ENCODE data around the gene POU1F1.
"Not testable (repeated sequence)": the region's sequence is repeated elsewhere in the genome, so short reads cannot be mapped to it uniquely, and the experiment has no call there.

POU1F1 gene

DNA sequence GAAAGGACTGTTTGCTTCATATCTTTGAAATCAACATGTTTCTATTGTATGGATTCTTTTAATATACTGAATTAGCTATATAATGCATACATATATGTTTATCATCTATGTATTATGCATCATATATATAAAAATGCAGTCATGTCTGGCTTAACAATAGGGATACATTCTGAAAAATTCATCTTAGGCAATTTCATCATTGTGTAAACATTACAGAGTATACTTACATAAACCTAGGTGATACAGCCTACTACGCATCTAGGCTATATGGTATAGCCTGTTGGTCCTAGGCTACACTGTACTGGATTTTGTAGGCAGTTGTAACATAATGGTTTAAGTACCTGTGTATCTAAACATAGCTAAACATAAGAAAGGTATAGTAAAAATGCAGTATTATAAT lies 27.6 kb downstream of the POU1F1 start:
- no peak for DNase-seq

DNA sequence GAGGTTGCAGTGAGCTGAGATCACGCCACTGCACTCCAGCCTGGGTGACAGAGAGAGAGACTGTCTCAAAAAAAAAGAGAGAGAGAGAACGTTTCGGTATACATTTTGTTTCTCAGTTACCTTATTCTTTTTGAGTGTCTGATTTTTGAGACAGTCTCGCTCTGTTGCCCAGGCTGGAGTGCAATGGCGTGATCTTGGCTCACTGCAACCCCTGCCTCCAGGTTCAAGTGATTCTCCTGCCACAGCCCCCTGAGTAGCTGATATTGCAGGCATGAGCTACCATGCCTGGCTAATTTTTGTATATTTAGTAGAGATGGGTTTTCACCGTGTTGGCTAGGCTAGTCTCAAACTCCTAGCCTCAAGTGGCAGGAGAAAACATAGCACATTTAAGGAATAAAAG lies 28.2 kb downstream of the POU1F1 start:
- DNase-seq: not testable (repeated sequence)

DNA sequence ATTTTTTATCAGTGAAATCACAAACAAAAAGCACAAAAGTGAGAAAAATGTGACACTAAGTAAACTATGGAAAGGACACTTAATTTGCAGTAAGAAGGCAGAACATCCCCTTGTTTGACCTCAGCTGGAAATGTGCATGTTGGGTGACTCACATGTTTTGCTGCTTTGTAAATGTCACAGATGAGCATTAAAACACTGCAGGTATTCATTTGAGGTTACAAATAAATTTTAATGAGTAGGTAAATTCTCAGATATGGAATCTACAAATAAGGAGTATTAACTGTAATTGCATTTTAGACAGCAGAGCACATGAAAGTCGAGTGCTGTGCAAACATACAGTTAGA lies 29.0 kb downstream of the POU1F1 start:
- no peak for DNase-seq

DNA sequence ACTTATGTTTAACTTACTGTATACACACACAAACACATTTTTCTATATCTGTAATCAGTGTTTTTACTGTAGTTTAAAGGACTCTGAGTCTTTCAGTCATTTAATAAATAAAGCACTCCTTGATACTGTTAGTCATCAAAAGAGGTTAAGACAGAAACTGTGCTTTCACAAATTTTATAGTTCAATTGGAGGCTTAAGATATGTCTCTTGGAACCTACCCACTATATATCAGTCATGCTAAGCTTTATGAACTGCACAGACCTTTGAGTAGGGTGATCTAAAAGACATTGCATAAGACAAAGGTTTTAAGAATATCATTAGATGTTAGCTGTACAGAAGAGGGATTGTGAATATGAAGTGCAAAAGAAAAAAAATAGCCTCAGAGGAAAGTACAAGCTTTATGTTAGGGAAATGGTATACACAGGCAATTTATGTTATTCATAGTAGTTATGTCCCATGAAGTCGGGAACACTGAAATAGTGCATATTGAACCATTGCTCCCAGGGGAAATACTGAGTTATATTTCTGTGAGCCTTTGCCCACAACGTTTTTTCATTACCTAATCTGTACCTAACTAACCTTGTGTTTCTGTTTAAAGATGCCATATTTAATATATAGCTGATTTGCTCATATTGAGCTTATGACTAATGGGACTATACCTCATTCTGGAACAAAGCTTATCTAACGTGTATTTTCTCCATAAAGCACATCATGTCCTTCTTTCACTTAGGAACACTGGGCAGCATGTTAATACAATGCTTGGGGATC lies 29.5 kb downstream of the POU1F1 start:
- no peak for DNase-seq

DNA sequence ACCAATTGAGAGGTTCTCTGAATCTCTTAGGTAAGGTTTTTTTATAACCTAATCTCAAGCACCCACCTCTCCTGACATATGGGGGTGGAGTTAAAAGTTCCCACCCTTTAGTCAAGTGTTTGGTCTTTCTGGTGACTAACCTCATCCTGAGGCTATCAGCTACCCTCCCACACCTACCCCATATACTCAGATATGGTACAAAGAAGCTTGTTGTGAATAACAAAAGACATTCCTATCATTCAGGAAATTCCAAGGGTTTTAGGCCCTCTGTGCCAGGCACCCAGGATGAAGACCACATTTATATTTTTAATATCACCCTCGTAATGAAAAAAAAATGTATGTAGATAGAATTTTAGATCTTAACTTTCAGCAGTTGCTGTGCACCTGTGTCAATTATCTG lies 40.3 kb downstream of the POU1F1 start:
- DNase-seq: no peak

DNA sequence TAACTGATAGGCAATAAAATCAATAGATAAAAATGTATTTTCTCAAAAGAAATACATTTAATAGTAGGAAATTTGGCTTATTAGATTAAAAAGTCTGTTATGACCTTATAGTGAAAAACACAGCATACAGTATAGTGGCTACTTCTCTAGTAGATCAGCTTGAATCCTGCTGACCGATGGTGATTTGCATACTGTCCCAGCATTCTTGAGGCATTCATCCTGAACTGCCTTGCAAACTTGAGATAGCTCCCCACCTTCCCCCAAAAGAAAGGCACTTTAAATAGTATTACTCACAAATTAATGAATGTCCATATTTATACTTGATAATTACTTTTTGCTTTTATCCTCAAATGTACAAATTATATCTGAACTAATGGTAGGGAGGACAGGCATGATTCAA lies 42.6 kb downstream of the POU1F1 start:
- DNase-seq: no peak

DNA sequence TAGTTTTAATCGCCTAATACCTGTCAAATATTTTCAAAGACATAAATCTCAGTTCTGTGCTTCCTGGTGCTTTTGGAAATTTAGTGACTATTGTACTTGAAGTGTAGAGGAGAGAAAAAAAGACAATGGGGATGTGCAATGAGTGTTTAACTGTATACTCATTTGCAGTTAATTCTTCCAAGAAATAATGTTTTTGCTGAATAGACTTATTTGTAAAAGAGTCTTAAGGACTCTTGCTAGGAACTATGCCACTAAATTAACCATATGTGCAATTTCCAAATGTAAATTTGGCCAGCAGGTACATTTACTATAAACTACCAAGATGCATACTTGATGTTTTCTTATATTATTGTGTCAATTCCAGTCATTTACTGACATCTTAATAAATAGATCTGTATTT lies 47.3 kb downstream of the POU1F1 start:
- no peak for DNase-seq

DNA sequence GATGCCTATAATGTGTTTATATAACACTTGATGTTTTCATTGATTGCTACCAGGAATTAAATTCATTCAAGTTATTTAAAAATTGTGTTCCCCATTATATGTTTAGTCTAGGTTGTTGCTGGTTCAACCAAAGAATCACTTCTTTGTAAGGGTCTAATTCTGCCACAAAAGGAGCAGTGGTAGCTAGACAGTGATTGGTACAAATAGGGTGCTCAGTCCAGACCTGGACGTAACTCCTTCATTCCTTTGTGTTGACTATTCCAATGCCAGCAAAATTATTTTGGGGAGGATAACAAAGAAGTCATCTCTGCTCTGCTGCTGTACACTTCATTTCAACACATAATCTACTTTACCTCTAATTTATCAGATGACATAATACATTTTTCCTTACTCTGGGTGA lies 48.1 kb downstream of the POU1F1 start:
- no peak for DNase-seq

DNA sequence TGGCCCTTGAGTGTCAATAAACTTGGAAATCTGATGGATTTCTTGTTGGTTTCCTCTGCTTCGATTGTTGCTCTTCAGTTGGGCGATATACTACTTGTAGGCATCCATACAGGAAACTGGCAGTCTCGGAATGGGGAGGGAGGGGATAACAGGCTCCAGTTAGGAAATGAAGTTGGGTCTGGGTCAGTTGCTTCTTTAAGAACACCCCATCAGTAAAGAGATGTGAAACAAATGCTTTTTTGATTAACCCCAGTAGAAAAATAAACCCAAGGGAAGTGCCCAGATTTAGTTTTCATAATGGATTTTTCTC lies 48.6 kb downstream of the POU1F1 start:
- DNase-seq: no peak

DNA sequence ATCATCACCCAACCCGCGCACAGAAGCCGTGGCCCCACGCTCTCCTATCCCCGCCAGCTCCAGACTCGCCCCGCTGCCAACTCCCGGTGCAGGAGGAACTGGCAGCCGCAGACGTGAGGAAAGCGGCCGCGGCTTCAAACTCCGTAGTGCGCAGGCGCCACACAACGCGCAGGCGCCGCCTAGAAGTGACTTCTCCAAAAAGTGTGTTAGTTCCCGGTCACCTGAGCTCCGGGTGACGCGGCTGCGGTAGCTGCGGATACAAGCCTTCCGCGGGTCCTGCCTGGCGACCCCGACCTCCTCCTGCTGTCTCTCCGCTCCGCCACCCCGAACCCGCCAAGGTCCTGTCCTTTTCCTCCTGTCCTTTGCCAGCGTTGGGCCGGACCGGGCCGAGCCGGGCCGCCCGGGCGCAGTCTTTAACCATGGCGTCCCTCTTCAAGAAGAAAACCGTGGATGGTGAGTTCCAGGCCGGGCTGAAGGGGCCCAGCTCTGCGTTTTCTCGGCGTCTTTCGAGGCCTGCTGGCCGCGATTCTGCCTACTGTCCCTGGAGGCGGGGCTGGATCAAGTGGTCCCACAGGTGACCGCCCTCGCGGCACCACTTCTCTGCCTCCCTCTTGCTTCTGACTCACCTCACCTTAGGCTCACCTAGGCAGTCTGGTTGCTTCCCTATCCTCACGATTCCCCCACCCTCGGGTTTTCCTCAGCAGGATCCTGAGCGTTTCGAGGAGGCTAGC lies 49.1 kb downstream of the POU1F1 start, which contains the start of gene CHMP2B:
CHMP2B (plus strand) TSS at position 206 of the 731 bp plus-strand sequence; CDS start at position 420, 214 bp downstream.
- DNase-seq: peak; percentile 93

DNA sequence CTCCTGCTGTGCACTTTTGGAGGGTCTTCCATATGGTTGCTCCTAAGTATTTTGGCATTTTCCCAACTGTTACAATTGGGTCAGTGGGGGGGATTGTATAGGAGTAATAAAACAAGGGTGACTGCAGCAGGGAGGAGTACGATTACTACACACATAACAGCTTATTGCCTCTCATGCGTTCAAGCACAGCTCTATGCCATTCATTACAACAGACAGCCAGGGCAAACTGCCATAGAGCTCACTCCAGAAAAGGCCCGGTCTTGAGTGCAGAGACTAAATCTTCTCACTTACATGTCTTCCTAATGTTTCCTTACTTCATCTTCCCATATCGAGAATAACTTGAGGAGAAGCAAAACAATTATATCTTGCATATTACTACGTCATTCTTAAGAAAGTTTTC lies 50.7 kb downstream of the POU1F1 start:
- DNase-seq: no peak

DNA sequence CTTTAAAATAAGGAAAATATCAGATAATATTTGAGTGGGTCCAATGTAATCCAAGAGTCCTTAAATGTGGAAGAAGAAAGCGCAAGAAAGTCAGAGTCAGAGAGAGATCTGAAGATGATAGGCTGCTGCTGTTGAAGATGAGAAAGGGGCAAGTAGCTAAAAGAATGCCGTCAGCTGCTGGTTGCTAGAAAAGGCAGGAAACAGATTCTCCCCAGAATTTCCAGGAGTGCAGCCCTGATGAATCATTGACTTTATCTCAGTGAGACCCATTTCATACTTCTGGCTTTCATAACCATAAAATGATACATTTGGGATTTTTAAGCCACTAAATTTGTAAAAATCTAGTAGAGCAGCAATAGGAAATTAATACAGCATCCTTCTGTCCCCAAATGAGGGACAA lies 56.8 kb downstream of the POU1F1 start:
- DNase-seq: no peak

DNA sequence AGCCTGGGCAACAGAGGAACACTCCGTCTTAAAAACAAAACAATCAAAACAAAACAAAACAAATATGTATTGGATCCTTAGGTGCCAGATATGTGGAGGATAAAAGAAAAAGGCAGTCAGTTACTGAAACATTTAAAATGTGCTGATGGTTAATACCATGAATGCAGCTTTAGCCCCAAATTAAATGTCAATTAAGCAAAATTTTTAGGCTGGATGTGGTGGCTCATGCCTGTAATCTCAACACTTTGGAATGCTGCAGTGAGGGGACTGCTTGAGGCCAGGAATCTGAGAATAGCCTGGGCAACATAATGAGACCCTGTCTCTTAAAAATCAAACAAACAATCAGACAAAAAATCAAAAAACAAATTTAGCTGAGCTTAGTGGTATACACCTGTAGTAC lies 57.8 kb downstream of the POU1F1 start:
- DNase-seq: no peak
